Inferior parietal cortex (tissue), 1 donor: Measurements from ENCODE around the gene STIM2.
A peak's percentile ranks its signal among the peaks of the same experiment; 100 is the strongest.

Source experiments
- DNase-seq: peaks from one replicate; pipeline ENCODE4 v3.0.0-alpha.2; 2016; ENCODE audit errors: extremely low spot score

The STIM2 gene

DNA sequence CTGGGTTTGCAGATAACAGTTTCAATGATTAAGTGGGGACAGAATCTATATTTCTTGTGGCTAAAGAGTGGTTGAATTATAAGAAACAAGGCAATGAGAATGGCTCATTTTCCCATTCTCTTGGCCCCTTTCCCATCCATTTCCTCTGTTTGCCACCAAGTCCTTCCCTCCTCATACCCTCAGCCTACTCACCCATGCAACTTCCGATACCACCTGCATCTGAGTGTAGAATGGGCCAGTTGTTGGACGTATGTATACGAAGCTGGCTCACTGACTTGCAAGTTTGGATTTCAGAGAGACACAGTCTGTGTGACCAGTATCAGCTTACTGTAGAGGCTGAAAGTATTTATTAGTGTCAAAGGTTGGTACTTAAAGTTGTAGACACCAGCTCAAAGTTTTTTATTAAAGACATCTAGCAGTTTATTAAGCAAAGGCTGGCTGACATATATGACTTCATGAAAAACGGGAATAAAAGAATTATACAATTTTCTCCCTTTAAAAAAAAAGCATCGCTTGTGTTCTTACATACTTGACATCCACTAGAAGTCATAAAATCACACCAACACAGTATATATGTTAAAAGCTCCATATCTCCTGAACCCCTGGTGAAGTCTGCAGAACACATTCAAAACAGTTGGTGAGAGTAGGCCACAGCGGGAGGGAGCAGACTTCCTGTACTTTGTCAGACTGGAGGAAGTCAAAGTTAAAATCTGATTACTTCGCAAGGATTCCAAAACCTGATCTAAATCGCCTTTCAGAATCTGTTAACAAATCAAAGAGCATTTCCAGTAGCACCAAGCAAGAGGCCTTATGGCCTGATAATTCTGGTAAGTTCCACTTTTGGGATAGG is 22.4 kb upstream of the STIM2 start:
- DNase-seq: no peak

DNA sequence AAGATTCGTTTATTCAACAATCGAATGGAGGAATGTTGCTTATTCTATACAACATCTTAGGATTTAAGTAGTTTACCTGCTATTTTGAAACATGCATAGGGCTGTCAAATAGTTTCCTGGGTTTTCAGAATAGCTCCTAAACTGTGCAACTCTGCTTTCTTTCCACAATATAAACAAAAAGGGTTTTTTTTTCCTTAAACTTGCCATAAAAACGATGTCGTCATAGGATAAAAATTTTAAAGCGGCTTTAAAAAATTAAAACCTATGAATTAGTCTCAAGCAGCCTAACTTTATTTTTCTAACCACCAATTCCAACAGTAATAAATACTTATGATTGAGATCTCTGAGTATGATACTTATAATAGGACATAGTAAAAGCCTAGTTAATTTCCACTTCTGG is 21.6 kb upstream of the STIM2 start:
- DNase-seq: no peak

DNA sequence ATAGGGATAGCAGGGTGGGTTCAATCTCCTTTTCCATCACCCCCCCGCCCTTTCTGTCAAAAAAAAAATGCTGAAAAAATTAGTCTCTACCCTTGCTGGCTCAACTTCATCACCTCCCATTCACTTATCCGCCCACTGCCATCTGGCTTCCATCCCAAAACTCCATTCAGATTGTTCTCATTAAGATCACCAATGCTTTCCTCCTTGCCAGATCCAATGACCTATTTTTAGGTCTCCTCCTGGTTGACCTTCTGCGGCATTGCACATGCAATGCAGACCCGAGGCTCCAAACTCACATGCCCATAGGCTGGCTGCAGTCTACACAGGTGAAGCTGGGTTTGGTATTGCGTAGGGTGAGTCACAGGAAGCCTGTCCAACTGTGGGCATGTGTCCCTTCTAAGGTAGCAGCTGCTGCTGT is 21.1 kb upstream of the STIM2 start:
- DNase-seq: no peak

GRCh38 chr4:26840786-26841185 is 19.9 kb upstream of the STIM2 start:
- DNase-seq: no peak

DNA sequence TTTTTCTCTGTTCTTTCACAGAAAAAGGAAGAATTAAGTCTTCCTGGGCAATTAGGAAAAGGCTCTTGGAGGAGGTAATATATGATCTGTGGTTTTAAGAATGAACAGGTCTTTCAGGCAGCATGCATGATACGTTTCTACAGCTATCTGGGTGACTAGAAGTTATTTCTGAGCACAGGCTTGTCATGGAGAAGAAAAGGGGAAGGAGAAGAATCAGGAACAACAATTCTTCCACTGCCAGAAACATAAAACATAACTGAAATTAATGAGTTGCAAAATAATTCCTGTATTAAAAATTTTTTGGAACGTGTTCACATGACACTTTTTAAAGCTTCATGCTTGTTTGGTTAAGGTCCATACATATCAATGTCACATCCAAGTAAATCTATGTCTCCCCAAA is 17.7 kb upstream of the STIM2 start:
- DNase-seq: no peak

DNA sequence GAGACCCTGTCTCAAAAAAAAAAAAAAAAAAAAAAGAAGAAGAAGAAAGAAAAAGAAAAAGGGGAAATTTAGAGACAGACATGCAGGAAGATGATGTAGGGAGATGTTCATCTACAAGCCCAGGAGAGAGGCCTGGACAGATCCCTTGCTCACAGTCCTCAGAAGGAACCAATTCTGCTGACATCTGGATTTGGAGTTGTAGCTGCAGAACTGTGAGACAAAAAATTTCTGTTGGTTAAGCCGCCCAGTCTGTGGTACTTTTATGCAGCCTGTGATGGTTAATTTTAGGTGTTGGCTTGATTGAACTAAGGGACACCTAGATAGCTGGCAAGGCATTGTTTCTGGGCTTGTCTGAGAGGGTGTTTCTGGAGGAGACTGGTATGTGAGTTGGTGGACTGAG is 10.1 kb upstream of the STIM2 start:
- no peak for DNase-seq

DNA sequence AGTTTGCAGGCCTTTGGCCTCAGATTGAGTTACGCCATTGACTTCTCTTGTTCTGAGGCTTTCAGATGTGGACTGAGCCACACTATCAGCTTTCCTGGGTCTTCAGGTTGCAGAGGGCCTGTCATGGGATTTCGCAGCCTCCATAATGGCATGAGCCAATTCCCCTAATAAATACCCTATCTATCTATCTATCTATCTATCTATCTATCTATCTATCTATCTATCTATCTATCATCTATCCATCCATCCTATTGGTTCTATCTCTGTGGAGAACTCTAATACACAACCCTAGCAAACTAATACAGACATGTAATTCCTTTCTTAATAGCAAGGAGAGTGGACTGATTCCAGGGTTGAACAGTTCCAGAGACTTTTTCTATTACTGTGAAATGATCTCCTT is 9.5 kb upstream of the STIM2 start:
- no peak for DNase-seq

DNA sequence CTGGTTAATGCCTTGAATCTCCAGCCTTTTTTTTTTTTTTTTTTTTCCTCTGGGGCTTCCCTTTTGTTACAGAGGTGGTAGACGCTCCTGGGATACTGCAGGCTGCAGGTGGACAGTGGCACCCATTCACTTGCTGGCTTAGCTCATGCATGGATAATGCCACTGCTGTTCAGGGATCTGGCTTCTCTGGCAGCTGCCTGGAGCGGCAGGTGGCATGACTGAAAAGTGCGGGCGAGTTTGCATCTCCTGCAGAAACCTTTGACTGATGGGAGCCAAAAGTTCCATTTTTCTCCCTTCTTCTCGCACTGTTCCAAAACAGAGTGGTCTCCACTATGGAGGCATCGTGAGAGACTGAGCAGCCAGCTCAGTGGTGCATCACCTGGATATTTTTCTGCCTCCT is 5.9 kb upstream of the STIM2 start:
- no peak for DNase-seq

- DNase-seq: no peak
Measured at GRCh38 chr4:26856906-26857277, 3.7 kb upstream of the STIM2 start.

DNA sequence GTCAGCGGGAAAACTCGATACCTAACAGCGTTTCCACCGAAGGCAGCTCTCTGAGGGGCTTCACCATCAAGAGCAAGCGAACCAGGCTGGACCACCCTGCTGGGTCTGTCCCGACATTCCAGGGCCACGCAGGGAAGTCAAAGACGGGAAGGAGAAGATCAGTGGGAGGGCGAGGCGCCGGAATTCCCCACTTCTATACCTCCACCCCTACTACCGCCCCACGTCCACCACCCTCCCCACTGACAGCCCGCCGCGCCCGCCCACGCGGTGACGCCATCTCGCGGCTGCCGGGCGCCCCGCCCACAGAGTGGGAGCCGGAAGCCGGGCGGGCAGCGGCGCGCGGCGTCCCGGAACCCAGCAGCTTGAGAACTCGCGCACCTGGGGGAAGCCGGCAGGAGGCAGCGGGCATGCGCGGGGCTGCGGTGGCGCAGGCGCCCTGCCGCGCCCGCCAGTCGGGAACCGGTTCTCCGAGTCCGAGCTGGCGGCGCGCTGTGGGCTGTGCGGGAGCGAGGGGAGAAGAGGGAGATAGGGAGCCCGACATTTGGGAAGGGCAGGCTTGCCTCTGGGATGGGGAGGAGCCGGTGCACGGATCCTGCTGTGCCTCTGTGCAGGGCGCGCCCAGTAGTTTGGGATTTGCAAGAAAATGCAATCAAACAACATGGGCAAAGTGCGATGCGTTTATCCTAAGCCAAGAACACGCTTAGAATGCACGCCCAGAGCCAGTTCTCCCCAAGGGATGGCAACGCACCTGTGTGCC is 3.2 kb upstream of the STIM2 start:
- peak; percentile 81 for DNase-seq

GRCh38 chr4:26858035-26858918 is 2.4 kb upstream of the STIM2 start:
- peak; percentile 15 for DNase-seq

- no peak for DNase-seq
Measured at GRCh38 chr4:26858947-26859401, 1.7 kb upstream of the STIM2 start.

GRCh38 chr4:26859762-26860156 is 882 bp upstream of the STIM2 start:
- DNase-seq: no peak

GRCh38 chr4:26860922-26861433 is 337 bp downstream of the STIM2 start:
- no peak for DNase-seq

DNA sequence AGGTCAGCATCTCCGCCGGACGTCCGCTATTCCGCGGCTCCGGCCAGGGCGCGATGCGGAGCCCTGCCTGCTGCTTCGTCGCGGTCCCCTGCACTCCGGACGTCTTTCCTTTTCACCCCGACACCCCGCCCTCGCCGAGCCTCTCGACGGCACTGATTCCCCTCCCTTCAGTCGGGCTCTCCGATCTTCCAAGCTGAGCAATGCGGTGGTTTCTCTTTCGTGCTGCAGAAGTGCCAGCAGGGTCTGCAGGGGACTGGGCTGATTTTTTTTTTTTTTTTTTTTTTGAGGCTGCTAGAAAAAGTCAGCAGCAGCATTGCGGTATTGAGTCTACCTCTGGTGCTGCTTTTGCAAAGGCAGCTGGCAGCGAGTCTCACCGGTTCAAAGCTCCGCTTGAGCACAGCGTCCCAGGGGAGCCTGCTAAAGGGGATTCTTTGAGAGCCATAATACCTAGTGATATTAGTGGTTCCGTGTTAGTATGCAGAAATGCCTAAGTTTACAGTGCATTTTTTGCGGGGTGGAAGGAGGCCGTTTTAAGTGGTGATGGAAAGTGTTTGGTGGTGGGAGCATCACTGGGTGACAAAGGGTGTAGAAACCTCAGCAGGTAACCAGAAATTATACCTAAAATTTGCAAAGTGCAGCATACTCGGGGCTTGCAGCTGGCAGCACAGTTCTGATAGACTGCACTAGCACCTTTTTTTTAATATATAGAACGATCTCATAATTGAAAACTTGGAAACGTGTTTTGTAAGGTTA is 969 bp downstream of the STIM2 start:
- DNase-seq: peak; percentile 62

DNA sequence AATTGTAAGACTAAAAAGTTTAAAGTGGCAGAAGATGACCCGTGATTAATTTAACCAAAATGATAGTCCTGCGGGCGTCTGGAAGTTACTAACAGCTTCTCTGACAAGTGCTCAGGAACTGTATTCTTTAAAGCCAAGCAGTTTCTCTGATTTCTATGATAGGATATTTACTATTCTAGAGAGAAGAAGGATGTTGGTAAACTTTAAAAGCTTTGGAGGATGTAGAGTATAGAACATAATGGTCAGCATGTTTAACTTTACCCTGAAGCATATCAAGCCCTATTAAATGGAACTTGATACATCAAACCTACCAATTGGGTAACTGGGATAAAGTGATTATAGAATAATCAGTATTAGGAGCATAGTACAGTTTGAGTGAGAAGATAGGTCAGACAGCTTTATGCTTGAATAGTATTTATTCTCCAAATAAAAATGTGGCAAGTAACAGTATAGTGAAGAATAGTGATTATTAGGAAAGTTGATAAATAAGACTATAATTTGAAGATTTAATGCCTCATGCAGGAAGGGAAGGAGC is 1.8 kb downstream of the STIM2 start:
- no peak for DNase-seq

- no peak for DNase-seq
Measured at GRCh38 chr4:26863512-26863911, 2.9 kb downstream of the STIM2 start.

DNA sequence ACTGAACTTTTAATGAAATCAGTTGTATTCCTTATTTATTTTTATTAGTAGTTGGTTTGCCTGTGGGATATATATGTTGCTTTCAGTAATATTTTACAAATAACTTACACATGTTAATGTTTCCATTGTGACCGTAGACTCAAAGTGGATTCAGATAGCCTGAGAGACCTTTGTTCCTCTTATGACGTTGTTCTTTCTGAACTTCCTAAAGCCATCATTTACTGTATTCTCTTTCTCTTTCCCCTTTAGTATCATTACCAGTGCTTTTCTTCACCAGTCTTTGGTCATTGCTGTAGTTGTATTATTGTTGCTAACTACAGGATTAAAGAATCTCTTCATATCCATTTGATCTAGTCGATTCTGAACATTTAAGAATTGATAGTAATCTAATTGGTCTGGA is 4.3 kb downstream of the STIM2 start:
- no peak for DNase-seq

DNA sequence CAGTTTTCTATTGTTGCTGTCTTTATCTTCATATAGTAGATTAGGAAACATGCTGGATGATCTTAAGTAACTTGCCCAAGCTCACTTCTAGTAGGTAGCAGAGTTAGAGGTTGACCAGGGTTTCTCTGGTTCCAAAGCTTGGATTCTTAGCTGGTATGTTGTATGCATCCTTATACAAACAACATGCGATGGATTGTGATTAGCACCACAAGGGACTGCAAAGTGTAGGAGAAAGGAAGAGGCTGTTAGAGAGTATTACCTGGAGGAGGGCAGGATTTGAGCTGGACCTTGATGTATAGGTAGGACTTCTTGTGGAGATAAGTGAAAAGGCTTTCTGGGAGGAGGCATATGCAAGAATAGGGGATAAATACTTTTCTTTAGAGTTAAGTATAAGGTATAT is 5.6 kb downstream of the STIM2 start:
- DNase-seq: no peak

DNA sequence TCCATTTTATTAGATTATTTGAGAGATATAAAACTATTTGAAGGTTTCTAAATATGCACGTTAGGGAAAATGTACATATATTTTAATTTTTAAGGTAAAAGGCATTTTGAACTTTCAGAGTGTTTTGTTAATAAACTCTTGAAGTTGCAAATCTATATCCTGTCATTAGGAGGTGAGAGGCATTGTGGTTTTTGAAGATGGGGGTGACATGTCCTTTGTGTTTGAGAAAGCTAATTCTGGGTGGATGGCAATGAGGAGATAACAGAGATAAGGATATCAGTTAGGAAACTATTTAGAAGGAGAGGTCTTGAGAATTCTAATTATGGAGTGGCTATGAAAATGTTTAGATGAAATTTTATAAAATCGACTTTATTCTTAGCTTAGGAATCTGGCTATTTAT is 6.1 kb downstream of the STIM2 start:
- no peak for DNase-seq
